HG02610 (cell line): ENCODE data around the gene IL25.

ENCODE experiments used
- ATAC-seq: cut with Tn5 transposase; IDR thresholded peaks from one replicate; pipeline ENCODE4 v1.9.1; 2021; ENCODE audit warnings: mild to moderate bottlenecking, moderate library complexity; ENCODE audit not compliant: unreplicated experiment

The IL25 gene

DNA sequence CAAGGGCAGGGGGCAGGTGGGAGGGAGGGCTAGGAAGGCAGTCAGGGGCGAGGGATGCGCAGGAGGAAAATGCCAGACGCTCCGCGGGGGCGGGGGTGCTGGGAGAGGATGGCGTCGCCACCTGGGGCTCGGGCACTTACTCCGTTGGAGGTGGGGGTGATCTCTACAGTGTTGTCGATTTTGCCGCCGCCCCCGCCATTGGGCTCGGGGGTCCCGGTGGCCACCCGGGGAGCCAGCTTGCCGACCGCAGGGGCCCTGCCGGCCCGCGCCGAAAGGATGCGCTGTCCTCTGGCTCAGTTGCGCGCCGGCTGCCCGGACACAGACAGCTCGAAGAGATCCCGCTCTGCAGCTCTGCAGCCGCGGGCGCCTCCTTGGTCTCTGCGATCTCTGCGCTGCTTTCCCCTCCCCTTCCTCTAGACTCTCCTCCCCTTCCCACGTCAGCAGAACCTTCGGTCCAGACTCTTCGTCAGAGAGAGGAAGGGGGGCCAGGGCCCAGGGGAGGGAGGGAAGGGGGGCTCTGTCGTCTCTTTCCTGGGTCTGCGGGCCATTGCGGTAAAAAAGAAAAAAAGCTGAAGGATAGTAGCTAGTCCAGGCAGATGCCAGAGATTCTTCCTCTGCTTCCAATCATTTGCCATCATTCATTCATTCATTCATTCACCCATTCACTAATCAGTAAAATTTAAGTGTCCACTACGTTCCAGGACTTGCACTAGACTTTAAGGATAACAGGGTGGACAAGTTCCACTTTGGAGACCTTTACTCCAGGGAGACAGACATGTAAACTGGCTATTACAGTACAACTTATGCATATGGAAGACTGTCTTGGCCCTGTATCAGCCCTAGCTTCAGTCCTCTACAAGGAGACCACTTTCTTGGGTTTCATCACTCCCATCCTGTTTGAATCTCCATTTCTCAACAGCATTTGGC lies 19.8 kb upstream of the IL25 start, which contains the start of gene SLC22A17:
TSS of gene SLC22A17 (minus strand) at position 382 of the 927 bp plus-strand sequence.
- ATAC-seq = no peak

DNA sequence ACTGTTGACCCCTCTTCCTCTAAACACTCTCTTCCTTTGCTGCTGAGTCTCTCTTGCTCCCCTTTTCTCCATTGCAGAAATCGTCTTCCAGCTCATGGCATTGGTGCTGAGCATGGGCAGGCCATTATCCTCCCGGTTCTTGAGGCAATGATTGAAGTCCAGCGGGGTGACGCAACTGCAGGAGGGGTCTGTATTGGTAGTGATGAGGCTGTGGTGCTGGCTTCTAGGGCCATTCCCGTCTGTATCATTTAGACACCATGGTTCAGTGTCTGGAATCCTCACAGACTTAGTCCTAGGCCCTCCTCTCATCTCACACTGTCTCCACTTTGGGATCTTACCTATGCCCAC lies 19.2 kb upstream of the IL25 start:
- no peak for ATAC-seq

DNA sequence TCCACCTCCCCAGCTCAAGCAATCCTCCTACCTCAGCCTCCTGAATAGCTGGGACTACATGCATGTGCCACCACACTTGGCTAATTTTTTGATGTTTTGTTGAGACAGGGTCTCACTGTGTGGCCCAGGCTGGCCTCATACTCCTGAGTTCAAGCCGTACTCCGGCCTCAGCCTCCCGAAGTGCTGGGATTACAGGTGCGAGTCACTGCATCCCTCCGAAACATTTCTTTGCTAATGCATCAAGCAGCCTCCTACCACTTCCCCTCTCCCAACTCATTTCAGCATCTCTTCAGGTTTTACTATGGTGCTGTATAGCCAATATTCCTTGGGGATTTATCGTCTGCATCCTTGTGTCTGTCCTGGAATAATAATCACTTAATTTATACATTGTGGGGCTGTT lies 17.6 kb upstream of the IL25 start:
- ATAC-seq = no peak

DNA sequence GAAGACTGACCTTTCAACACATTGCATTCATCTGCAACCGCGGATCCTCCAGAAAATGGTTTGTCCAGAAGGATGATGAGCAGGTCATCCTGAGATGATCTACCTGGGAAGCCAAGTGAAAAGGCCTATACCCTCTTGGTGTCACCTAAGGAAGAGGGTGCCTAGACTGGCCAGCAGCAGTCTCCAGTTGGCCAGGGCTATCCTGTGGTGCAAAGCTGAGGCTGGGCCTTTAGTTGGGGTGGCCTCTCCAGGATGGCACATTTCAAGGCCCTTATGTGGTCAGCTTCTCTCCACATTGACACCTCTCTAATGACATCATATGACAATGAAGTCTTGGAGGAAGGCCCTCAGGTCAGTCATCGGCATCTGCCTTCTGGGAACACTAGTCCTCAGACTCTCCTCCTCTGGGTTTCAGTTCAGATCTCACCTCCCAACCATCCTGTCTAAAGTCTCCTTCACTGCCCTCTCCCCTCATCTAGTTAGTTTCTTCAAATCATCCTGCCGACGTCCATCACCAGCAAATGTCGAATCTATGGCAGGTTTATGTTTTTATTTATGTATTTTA lies 16.7 kb upstream of the IL25 start:
- no peak for ATAC-seq

DNA sequence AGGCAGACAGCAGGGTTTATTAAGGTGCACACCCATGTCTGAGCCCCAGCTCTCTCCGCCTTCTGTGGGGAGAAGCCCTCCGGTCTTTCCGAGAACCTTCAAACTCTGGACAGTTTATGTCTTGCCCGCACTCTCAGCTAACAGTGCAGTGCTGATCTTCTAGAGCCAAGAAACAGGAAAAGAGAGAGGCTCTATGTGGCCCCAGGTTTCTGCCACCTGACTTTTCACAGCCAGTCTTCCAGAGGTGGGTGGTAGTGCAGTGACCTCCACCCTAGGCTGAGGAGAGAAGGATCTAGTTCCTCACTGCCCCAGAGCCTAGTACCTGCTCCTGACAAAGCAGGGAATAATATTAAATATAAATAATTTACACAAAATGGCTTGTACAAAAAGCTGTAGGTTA lies 15.9 kb upstream of the IL25 start:
- no peak for ATAC-seq

DNA sequence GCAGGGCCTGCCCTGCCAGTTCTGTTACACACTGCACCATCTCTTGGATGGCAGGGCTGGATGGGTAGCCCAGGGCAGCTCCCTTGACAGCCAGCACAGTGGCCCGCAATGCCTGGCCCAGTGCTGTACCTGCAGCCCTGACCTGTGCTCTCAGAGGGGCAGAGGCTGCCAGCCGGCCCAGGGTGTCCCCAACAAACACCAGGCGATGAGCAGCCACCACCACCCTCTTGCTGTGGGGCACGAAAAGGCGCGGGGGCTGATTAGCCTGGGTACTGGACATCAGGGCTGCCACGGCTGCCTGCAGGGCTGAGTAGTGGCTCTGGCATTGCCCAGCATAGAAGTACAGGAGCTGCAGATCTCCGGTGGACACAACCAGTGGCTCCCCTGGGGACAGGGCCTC lies 15.3 kb upstream of the IL25 start:
- no peak for ATAC-seq

DNA sequence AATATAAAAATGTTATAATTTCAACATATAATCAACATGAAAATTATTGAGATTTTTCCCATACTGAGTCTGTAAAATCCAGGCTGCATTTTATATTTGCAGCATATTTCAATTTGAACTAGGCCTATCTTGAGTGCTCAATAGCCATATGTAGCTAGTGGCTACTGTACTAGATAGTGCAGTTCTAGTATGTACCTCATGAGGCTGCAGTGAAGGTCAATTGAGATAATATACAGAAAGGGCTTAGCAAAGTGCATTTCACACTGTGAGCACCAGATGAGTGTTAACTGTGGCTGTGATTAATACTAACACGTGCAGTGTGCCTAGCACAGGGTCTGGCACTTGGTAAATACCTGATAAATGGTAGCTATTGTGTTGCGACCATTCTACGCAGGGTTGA lies 14.6 kb upstream of the IL25 start:
- ATAC-seq = no peak

DNA sequence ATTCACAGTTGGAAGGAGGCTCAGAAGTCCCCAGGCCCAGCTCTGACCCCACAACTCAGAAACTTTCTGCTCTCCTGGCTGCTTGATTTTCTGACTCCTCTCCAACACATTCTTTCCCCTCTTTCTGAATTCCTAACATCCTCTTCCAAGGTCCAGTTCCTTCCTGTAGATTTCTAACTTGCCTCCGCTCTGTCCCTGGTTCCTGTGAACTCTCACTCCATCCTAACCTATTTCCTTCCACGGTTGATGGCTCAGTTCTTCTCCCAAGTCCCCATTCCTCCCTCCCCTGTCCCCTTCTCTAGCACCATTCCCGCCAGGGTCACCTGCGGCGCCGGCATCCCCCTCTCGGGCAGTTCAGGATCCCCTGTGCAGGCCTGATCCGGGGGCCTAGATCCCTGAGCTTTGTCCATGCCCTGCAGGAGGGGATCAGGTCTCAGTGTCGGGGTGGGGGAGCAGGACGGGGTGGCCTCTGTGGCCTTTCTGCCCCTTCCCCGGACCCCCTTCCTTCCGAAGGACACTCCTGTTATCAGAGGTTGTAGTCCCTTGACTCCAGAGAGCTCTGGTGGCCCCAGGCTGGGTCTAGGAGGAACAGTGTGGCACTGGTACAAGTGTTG lies 13.9 kb upstream of the IL25 start:
- ATAC-seq = no peak

DNA sequence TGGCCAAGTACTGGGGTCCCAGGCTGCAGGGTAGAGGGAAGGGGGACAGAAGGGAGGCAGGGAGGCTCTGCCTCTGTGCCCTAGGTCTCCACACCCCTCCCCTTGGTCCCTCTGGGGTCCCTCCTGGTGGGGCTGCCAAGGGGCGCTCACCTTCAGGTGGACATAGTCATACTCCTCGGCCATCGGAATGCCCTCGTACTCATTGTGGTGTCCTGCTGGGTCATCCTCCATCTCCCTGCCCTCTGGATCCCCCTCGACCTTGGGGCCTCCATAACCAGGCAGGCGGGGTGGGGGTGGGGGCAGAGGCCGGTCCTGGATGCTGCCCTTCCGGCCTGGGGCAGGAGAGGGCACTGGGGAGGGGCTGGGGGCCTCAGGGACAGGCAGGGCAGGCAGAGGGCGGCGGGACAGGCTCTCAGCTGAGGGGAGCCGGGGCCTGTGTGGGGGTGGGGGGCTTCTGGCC lies 13.4 kb upstream of the IL25 start:
- no peak for ATAC-seq

DNA sequence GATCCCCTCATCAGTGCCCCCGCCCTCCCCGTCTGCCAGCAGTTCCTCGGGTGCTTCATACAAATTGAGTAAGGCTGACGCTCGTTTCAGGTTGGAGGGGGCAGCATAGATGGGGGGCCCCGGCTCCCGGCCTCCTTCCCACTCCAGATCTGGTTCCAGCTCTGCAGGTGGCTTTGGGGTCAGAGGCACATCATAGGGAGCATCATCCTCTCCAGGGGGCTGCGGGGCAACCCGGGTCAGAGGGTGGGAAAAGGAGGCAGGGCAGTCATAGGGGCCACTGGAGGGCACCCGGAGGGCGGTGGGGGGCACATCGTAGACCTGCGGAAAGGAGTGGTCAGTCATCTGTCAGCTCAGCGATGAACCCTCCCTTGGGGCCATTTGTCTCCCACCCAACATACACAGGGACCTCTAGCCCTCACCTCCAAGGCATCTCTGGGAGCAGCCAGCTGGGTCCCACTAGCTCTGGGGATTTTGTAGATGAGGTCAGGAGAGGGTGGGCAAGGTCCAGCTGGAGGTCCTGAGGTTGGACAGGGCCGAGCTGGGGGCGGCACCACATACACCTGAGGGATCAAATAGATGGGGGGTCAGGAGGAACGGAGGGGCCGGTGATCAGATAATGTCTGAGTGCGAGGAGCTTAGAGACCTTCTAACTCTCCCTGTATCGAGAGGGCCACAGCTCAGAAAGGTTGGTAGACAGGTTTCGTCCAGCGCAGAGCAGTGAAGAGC lies 12.7 kb upstream of the IL25 start:
- ATAC-seq = no peak

DNA sequence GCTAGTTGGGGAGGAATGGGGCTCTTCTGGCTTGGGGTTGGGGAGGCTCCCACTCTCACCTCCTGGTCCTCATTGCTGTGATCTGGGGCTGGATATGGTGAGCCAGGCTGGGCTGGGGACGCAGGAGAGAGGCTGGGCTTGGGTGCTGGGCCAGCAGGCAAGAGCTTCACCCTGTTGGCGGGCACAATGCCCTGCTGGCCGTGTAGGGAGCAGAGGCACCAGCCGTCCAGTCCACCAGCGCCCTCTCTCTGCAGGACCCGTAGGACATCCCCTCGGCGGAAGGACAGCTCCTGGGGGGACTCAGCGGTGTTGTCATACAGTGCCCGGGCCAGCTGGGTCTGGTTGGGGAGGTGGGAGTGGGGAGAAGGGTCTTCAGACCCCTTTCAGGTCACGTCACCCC lies 12.1 kb upstream of the IL25 start:
- no peak for ATAC-seq

DNA sequence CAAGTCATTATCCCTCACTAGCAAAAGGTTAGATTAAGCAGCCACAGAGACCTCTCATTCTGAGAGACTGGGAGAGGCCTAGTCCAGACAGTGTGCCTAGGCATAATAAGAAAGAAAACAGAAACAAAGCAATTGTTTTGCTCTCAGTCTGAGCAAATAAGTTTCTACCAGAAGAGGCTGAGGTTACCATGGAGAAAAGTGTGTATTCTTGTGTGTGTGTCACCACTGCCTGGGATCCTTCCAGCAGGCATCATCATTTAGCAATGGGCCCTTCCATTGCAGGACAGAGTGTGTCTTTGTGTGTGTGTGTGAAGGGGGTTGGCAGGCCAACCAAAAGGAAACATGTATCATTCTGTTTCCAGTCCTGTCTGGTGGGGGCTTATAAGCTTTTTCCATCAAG lies 11.3 kb upstream of the IL25 start:
- no peak for ATAC-seq

DNA sequence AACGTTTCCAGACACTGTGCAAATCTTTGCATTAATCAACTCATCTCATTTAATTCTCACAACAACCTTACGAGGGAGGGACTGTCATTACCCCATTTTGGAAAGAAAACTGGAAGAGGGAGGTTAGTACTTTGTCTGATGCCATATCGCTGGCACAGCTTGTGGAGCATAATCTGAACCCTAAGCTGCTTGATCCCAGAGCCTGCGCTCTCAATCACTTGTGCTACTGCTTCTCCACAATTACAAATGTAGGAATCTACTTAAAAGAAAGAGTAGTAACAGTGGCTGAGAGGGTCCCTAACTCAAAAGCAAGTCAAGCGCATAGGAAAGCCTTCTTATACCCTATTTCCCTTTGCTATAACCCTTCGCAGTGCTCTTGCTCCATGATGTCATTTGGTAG lies 10.8 kb upstream of the IL25 start:
- ATAC-seq = no peak

DNA sequence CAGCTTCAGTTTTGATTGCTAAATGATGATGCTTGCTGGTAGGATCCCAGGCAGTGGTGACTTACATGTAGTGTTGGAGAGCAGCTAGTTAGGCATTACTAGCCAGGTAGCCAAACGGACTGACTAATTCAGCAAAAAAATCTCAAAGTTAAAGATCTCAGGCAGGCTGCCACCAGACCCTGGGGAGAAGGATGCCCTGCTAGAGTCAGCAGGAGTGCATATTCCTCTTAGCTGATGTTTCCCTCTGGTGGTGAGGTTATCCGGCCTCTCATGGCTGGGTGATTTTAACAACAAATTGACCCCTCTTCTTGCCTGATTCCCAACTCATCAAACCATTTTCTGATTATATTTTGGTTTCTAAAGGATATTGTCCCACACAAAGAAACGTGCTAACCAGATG lies 10.4 kb upstream of the IL25 start:
- ATAC-seq = no peak

DNA sequence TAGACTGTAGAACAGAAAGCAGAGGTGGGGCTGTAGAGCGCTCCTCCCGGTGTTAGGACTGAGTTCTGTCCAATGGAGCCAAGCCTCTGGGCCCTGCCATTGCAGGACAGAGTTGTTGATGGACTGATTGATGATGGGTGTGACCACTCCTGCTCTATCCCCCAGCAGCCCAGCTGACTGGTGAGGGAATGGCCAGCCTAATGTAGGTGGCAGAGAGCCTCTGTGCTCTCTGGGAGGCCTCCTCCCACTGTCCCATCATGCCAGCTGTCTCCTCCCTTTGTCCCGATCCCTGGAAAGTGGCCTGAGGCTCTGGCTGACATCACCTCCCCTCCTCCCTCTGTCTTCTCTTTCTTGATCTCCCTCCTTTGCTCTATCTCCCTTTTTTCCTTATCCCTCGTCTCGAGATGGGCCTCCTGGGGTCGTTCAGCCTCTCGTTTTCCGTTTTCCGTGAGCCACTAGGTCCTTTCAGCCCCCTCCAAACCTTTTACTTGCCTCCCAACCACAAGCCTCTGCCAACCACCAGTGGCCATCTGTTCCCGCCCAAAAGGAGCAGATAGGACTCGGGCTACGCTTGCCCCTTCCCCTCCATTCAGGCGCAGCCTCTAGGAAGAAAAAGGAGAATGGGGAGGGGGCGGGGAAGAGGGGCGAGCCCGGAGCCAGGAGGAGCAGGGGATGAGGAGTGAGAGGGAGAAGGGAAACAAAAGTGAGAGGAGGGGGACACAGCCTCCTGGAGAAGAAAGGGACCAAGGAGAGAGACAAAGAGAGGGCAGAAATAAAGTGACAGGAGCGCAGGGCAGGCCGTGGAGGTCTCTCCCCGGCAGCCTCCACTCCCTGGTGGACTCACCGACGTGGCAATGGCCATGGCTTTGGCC lies 8.2 kb upstream of the IL25 start:
- ATAC-seq = no peak

DNA sequence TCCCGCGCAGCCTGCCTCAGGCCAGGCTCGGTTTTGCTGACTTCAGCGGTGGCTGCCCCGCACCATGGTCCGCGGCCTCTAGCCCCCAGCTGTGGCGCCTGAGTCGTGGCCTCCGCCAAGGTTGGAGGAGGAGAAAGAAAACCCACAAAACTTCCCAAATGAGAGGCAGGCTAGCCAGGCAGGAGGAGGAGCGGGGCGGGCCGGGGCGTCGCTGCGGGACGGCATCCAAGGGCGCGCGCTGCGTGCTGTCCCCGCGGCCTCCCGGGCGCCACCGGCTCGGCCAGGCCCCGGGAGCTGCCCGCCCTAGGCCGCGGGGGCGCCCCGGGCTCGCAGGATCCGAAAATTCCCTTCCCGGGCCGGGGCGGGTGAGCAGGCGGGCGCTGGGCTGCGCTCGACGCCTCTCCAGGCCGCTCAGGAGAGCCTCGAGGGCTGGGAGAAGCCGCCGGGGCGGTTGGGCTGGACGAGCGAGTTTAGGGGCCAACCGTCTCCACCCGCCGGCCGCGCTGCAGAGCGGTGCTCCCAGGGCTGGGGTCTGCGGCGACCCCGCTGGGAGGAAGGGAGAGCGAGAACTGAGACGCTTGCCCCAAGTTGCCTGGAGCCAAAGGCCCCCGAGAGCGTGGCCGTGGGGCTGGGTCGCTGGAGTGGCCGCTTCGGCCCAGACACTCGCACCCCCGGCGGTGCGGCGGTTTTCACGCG lies 7.4 kb upstream of the IL25 start, which contains the start of gene EFS:
TSS of gene EFS (minus strand) at position 137 of the 696 bp plus-strand sequence. CDS start 147 bp downstream, outside the sequence.
- ATAC-seq = no peak

DNA sequence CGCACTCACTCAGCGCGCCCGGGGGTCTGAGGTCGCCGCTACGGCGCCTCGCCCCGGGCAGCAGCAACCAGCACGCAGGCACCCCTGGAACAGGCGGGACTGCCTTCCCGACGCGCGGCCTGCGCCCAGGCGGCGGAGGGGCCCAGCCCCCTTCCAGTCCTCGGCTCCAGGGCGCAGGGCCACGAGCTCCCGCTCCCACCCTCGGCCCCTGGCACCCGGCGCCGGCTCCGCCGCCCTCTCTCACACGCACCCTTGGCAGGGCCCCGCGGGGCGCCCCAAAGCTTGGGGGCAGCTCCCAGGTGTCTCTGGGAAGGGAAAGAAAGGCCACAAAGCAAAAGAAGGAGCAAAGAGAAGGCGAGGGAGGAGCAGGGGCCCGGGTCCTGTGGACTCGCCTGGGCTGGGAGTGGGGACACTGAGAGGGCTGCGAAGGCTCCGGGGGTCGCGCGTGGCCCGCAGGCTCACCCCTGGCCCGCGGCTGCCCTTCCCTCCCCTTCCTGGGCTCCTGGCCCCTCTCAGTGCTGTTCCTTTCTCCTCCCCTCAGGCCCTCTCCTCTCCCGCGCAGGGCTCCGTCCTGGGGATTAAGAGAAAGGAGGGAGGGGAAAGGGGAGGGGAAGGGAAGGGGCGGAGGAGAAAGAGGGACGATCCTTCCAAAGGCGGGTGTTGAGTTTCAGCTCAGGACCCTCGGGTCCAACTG lies 6.7 kb upstream of the IL25 start:
- ATAC-seq = no peak

DNA sequence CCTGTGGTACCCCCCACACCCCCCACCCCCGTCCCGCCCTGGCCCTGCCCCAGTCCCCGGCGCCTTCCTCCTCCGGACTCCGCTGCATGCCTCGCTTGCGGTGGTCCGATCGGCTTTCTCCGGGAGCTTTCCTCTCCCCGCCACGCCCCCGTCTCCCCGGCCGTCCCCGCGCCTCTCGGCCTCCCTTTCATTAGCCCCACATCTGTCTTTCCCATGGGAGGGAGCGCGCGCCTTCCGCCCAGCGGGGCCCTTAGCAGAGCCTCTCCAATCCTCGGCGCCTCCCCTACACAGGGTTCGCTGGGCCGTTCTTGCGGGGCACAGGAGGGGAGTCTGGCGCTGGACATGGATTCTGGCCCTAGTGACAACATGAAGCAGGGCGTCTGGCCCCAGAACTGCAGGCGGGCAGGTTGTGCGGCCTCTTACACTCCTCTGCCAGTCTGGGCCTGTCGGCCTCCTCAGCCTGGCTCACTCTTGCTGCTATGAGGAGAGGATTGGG lies 6.1 kb upstream of the IL25 start:
- no peak for ATAC-seq

DNA sequence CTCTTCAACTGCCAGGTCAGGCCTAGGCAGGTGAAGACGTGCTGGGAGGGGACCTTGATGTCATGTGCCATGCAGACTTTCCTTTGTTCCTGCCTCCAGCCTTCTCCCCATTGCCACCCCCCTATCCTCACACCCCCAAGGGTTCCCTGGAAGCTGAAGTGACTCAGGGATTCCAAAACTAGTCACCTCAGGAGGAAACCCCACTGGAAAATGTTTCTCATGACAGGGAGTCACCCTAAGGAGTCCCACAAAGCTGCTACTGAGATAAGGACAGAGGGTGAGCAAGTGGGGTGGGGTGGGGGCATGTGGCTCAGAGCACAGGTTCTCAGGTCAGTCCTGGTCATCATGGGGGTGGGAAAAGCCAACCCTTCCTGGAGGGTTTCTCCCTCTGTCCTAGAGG lies 2.4 kb upstream of the IL25 start:
- ATAC-seq = no peak
